Lower leg skin (tissue), 4 donors: ENCODE data around the gene ZSCAN25. TPM values are rescaled to one million over a fixed set of nuclear protein-coding genes. Genes with fewer than 3 reads are reported as not detected.

Source experiments
- DNase-seq, 2 donors: peaks; one replicate each; pipeline ENCODE4 v3.0.0-alpha.2; 2019; ENCODE audit warnings: low spot score in 2 of 2
- H3K4me3 ChIP-seq: fragments of 200-600 bp; sonication (generic); 2 replicates; pipeline ENCODE4 v1.5.1; 2017; ENCODE audit warnings: mild to moderate bottlenecking, low read depth; ENCODE audit not compliant: poor library complexity, severe bottlenecking
- CTCF ChIP-seq, 3 donors: fragments of 450-650 bp; IDR thresholded peaks; one replicate each; pipeline ENCODE4 v1.5.1; 2016; ENCODE audit warnings: antibody characterized with exemption in 3 of 3, mild to moderate bottlenecking in 3 of 3, moderate library complexity in 2 of 3
- POLR2A ChIP-seq, 2 donors: fragments of 450-650 bp; IDR thresholded peaks; one replicate each; pipeline ENCODE4 v1.6.1; 2016 to 2017; ENCODE audit warnings: antibody characterized with exemption in 2 of 2, mild to moderate bottlenecking in 1 of 2, moderate library complexity in 1 of 2
- WGBS, 2 donors: methylation state at CpG; one replicate each; pipeline ENCODE4 v1.1.5; 2018; 5-methylcytosine and 5-hydroxymethylcytosine counted together
- intact Hi-C: fragments of 100-400 bp; cut with DNase I; formaldehyde crosslinking; loops from one replicate; pipeline ENCODE4 v1.15.0; 2023; ENCODE audit warnings: low total_unique reads
- total RNA-seq, 4 donors: library from RNA; depleted of rRNA; stranded (reverse); fragments of >200 nt; gene quantifications; one replicate each; pipeline ENCODE4 v1.1.0, GENCODE V29; 2016

ZSCAN25 gene
- total RNA-seq, 4 donors from 2014 or later = 19.4 to 38.0 (median 23.7) TPM

- DNase-seq = no peak
- intact Hi-C loops = no loop called here
- no peak overlapping the region for H3K4me3 ChIP-seq
- 98 to 99% methylated on average over 3 of the region's 3 CpGs for WGBS, 2 donors
- no peak for TF ChIP-seq POLR2A (IDR thresholded peaks at IDR 0.05)
- TF ChIP-seq CTCF (IDR thresholded peaks at IDR 0.05) = no peak
These were observed 48.7 kb downstream of the ZSCAN25 start for GRCh38 chr7:99665312-99666012.

- TF ChIP-seq CTCF (IDR thresholded peaks at IDR 0.05) (no peak), POLR2A (IDR thresholded peaks at IDR 0.05) (no peak)
- DNase-seq = no peak
- intact Hi-C loops = no loop called here
- no peak overlapping the region for H3K4me3 ChIP-seq
- WGBS, 2 donors = 84 to 88% methylated on average over 1 of the region's 1 CpG
These were observed 49.3 kb downstream of the ZSCAN25 start for GRCh38 chr7:99666013-99666395.

- no peak for TF ChIP-seq POLR2A (IDR thresholded peaks at IDR 0.05)
- TF ChIP-seq CTCF (IDR thresholded peaks at IDR 0.05) = no peak
- WGBS, 2 donors = 70 to 84% methylated on average over 2 of the region's 2 CpGs
- intact Hi-C loops = no loop called here
- no peak overlapping the region for H3K4me3 ChIP-seq
- DNase-seq = no peak
These were observed 50.4 kb downstream of the ZSCAN25 start for GRCh38 chr7:99667179-99667578.

DNA sequence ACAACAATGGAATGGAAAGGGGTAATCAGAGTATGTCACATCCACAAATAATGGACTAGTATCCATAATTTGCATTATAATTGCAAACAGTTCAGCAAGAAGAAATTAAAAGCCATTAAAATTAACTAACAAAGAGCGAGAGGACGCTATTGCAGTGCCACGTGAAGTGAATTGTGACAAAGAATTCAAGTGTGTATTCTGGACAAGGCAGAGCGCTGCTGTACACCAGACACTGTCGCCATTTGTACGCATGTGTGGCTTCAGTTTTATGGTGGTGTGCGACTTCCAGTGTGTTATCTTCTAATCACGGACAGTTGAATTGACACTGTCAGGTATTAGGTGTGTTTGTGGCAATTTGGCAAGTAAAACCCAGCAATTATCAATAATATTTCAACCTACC lies 51.8 kb downstream of the ZSCAN25 start:
- no peak overlapping the region for H3K4me3 ChIP-seq
- intact Hi-C loops = no loop called here
- DNase-seq = no peak
- whole genome bisulfite sequencing, 2 donors = 90 to 96% methylated on average over 8 of the region's 8 CpGs
- no peak for TF ChIP-seq CTCF (IDR thresholded peaks at IDR 0.05)
- TF ChIP-seq POLR2A (IDR thresholded peaks at IDR 0.05) = no peak

- H3K4me3 ChIP-seq = no peak overlapping the region
- DNase-seq = no peak
- intact Hi-C loops = no loop called here
- WGBS, 2 donors = 84 to 85% methylated on average over 3 of the region's 3 CpGs
- no peak for TF ChIP-seq POLR2A (IDR thresholded peaks at IDR 0.05)
- TF ChIP-seq CTCF (IDR thresholded peaks at IDR 0.05) = no peak
These were observed 53.0 kb downstream of the ZSCAN25 start for GRCh38 chr7:99669782-99670181.

DNA sequence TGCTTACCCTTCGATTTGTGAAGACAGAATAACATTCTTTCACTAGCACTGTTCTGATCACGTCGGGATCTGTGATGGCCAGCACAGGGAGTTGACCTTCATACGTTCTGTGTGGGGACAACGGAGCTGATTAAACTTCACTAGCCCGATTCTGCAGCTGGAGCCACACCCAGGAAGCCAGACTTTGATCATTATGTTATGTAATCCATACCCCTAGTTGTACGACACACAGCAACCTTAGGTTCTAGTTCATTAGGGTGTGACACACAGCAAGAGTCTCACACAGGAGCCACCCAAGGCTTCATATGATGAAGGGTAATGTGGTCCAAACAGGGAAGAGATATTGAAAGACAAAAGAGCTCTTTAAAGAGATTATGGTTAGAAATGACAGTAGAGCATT lies 55.8 kb downstream of the ZSCAN25 start:
- DNase-seq = no peak
- 84 to 91% methylated on average over 7 of the region's 7 CpGs for WGBS, 2 donors
- TF ChIP-seq POLR2A (IDR thresholded peaks at IDR 0.05) (no peak), CTCF (IDR thresholded peaks at IDR 0.05) (no peak)
- no peak overlapping the region for H3K4me3 ChIP-seq
- intact Hi-C loops = no loop called here
